ENCODE results near the gene CBR3.
A peak's percentile ranks its signal among the peaks of the same experiment; 100 is the strongest.

CBR3 gene

DNA sequence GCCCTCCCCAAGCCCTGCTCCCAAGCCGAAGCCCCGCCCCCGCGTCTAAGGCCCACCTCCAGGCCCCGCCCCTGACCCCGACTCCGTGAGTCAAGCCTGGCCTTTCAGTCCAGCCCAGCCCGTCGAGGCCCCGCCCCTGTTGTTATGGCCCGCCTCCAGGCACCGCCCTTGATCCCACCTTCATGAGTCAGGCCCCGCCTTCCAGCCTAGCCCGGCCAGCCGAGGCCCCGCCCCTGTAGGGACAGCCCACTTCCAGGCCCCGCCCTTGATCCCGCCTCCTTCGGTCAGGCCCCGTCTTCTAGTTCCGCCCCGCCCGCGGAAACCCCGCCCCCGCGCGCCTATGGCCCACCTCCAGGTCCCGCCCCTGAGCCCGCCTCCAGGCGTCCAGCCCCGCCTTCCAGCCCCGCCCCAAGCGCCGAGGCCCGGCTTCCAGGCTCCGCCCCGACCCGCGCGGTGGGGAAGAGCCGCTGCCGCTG is 21.5 kb downstream of the CBR3 start:
- peak overlapping the region; percentile 77 for H3K4me3 ChIP-seq (ENCODE audit: low read depth, low read length)
- TF ChIP-seq, protein P1, sequence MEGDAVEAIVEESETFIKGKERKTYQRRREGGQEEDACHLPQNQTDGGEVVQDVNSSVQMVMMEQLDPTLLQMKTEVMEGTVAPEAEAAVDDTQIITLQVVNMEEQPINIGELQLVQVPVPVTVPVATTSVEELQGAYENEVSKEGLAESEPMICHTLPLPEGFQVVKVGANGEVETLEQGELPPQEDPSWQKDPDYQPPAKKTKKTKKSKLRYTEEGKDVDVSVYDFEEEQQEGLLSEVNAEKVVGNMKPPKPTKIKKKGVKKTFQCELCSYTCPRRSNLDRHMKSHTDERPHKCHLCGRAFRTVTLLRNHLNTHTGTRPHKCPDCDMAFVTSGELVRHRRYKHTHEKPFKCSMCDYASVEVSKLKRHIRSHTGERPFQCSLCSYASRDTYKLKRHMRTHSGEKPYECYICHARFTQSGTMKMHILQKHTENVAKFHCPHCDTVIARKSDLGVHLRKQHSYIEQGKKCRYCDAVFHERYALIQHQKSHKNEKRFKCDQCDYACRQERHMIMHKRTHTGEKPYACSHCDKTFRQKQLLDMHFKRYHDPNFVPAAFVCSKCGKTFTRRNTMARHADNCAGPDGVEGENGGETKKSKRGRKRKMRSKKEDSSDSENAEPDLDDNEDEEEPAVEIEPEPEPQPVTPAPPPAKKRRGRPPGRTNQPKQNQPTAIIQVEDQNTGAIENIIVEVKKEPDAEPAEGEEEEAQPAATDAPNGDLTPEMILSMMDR (conservative IDR thresholded peaks at IDR 0.05; ENCODE audit: low read depth, low read length) = no peak
- peak; percentile 100 for DNase-seq (ENCODE audit: low read depth)

DNA sequence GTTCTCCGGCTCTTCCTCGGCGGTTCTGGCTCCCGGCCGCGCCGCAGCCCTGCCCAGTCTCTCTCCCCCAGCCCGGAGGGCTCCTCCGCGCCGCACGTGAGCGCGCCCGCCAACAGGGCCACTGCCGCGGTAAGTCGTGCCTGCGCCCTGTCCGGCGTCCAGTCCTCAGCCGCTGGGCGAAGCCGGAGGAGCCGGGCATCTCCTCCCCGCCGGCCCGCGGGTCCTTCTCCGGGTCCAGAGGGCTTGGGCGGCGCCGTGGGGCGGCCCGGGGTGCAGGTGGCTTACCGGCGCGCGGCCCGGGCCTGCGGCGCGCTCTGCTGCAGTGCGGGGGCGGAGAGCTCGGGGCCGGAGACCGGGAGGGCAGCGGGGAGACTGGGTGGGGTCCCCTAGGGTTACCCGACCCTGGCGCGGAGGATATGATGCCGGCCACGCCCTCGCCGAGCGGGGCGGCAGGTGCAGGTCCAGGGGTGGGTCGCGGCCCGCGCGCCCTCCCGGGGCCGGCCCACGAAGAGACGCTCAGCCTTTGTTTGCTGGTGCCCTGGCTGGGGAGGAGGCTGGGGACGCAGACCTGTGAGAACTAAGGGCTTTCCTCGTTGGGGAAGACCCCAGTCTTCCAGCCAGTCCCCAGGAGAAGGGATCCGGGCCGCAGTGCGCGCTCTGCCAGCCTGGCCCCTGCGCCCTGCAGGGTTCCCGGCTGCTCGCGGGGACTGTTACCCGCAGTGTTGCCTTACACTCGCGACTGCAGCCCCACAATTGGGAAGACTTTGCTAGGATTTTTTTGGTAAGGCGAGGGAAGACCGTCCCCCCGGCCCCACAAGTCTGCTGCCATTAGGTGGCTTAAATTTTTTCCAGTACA is 22.2 kb downstream of the CBR3 start, which contains the start of gene DOP1B:
Gene DOP1B (plus strand): TSS at position 10 of the 856 bp plus-strand sequence. CDS start 7,910 bp downstream, outside the sequence.
- H3K4me3 ChIP-seq (ENCODE audit: low read depth, low read length) = peak within 1 kb of the TSS; percentile 77
- TF ChIP-seq, protein P1 (conservative IDR thresholded peaks at IDR 0.05; ENCODE audit: low read depth, low read length) = no peak
- DNase-seq (ENCODE audit: low read depth) = no peak

DNA sequence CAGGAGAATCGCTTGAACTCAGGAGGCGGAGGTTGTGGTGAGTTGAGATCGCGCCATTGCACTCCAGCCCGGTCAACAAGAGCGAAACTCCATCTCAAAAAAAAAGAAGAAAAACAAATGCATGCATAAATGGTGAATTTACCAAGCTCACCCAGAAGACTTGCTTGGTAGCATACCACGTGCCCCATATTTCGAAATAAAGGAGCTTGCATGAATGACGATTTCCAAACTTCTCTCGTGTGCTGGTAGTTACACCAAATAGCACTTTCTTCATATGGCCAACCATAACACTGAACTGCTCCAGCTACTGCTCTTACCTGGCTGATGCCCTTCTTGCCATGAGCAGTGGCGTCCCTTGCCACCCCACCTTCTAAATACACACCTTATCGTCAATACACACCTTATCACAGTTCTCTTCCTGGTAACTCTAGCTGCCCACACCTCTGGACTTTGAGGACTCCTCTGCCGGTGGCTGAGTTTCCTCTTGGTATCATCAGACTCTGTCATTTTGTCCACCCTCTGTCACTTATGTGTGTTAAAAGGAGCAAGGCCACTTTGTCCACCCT is 24.6 kb downstream of the CBR3 start:
- TF ChIP-seq, protein P1 (conservative IDR thresholded peaks at IDR 0.05; ENCODE audit: low read depth, low read length) = no peak
- DNase-seq (ENCODE audit: low read depth) = no peak

DNA sequence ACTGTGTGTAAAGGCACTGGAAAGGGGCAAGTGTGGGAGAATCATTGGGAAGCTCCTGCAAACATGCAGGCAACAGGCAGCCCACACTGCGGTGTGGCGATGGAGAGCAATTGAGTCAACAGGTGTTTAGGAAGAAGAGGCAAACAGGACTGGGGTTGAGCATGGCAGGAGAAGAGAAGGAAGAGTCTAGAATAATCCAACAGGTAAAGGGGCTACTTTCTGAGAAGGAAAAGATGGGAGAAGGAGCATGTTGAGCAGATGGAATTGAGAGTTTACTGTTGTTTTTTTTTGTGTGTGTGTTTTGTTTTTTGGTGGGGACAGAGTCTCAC is 25.9 kb downstream of the CBR3 start:
- H3K4me3 ChIP-seq (ENCODE audit: low read depth, low read length) = no peak overlapping the region
- TF ChIP-seq, protein P1 (conservative IDR thresholded peaks at IDR 0.05; ENCODE audit: low read depth, low read length) = no peak
- no peak for DNase-seq (ENCODE audit: low read depth)

More for the DNA sequence above, 24.6 kb downstream of the CBR3 start:
- no peak overlapping the region for H3K4me3 ChIP-seq (ENCODE audit: low read depth, low read length)

DNA sequence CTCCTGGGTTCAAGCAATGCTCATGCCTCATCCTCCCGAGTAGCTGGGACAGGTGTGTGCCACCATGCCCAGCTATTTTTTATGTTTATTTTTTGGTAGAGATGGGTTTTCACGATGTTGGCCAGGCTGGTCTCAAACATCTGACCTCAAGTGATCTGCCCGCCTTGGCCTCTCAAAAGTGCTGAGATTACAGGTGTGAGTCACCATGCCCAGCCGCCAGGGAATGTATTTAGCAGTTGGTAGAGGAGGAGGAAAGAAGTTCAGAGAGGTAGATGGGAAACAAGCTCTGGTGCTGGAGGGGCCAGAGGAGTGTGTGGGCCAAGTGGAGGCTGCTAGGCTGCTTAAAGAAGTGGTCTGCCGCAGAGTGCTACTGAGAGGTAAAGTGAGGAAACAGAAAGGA is 27.8 kb downstream of the CBR3 start:
- DNase-seq (ENCODE audit: low read depth) = no peak
- H3K4me3 ChIP-seq (ENCODE audit: low read depth, low read length) = no peak overlapping the region
- TF ChIP-seq, protein P1 (conservative IDR thresholded peaks at IDR 0.05; ENCODE audit: low read depth, low read length) = no peak

DNA sequence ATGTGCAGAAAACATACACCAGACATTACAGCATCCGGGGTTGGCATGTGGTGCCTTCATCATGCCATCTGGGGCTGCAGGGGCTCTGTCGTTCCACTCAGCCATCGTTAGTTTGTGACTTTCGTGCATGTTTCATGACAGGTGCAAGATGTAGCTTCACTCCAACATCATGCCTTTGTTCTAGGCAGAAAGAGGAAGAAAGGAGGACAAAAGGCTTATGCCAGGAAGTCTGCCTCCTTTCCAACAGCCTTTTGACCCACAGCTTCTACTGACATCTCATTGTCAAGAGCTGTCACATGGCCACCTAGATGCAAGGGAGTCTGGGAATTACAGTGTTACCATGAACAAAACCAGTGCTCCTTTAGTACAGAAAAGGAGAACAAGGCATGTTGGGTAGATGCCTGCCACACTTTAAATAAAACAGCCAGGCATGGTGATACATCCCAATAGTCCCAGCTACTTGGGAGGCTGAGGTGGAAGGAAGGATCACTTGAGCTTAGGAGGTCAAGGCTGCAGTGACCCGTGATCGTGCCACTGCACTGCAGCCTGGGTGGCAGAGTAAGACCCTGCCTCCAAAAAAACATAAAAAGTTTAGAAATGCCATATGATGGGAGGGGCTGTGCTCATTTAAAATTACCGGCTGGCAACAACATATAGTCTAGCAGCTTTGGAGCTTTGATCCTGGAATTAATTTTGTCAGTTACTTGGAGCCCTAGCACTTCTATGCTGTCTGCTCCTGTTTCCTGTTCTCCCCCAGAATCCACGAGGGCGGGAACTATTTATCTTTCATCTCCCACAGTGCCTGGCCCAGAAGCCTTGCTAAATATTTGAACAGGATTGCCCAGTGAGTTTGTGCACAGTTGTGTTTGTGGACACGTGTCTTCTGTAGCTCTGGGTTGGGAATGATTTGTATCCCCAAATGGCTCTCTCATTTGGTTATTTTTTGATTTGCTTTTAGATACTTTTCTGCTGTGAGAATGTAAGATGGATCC is 29.2 kb downstream of the CBR3 start:
- TF ChIP-seq, protein P1 (conservative IDR thresholded peaks at IDR 0.05; ENCODE audit: low read depth, low read length) = no peak
- no peak overlapping the region for H3K4me3 ChIP-seq (ENCODE audit: low read depth, low read length)
- peak; percentile 26 for DNase-seq (ENCODE audit: low read depth)

Measured in choroid plexus epithelial cell (primary cell).